OCI-LY7 (cell line): ENCODE measurements around the gene ANAPC5.
"Not testable (repeated sequence)": the region's sequence is repeated elsewhere in the genome, so short reads cannot be mapped to it uniquely, and the experiment has no call there.

Experiments
- CTCF ChIP-seq: fragments of 200-600 bp; sonication (generic); conservative IDR thresholded peaks from 2 replicates; pipeline ENCODE4 v1.5.1; 2014; ENCODE audit warnings: mild to moderate bottlenecking, antibody characterized with exemption, low read length, moderate library complexity, mixed read lengths
- EZH2phosphoT487 ChIP-seq: fragments of 200-600 bp; sonication (generic); IDR thresholded peaks from 2 replicates; pipeline ENCODE4 v1.6.1; 2018; ENCODE audit warnings: low read depth, borderline replicate concordance, mild to moderate bottlenecking, mixed run types, antibody characterized with exemption, low read length, moderate library complexity, mixed read lengths

GRCh38 chr12:121307397-121307796 is 44.8 kb downstream of the ANAPC5 start:
- TF ChIP-seq EZH2phosphoT487, CTCF: not testable (repeated sequence)
